Measurements from ENCODE around the gene ZNF133. TPM values are rescaled to one million over a fixed set of nuclear protein-coding genes. Genes with fewer than 3 reads are reported as not detected.

ZNF133 gene
- total RNA-seq, 6 donors from 2014 or later: 9.2 to 30.4 (median 12.8) TPM

- H3K4me3 ChIP-seq: no peak overlapping the region
- ATAC-seq (ENCODE audit: low FRiP score in 2 of 2) (no peak), DNase-seq (no peak)
- TF ChIP-seq POLR2AphosphoS5 (IDR thresholded peaks at IDR 0.05) (no peak), POLR2A (IDR thresholded peaks at IDR 0.05) (no peak), EP300 (IDR thresholded peaks at IDR 0.05) (no peak), CTCF (IDR thresholded peaks at IDR 0.05) (no peak)
- no peaks in the 10 kb centered on the region for H3K9me3 ChIP-seq
- no peaks in the 10 kb centered on the region for H3K4me1 ChIP-seq
- no peaks in the 10 kb centered on the region for H3K27me3 ChIP-seq
- WGBS, 2 donors: 86 to 100% methylated on average over 1 of the region's 1 CpG
- no peak overlapping the region for H3K27ac ChIP-seq
- no peaks in the 10 kb centered on the region for H3K36me3 ChIP-seq
These were observed 73.4 kb downstream of the ZNF133 start for GRCh38 chr20:18361678-18362077.

- no peak for ATAC-seq (ENCODE audit: low FRiP score in 2 of 2)
- no peaks in the 10 kb centered on the region for H3K27me3 ChIP-seq
- no peak overlapping the region for H3K27ac ChIP-seq
- no peaks in the 10 kb centered on the region for H3K36me3 ChIP-seq
- WGBS, 2 donors: 83 to 87% methylated on average over 13 of the region's 13 CpGs
- no peak overlapping the region for H3K4me3 ChIP-seq
- H3K9me3 ChIP-seq: no peaks in the 10 kb centered on the region
- peak in 1 of 2 donors; percentile 48 for DNase-seq
- no peak for TF ChIP-seq POLR2A (IDR thresholded peaks at IDR 0.05)
- no peak for TF ChIP-seq EP300 (IDR thresholded peaks at IDR 0.05)
- no peak for TF ChIP-seq CTCF (IDR thresholded peaks at IDR 0.05)
- no peak for TF ChIP-seq POLR2AphosphoS5 (IDR thresholded peaks at IDR 0.05)
- H3K4me1 ChIP-seq: no peaks in the 10 kb centered on the region
These were observed 74.6 kb downstream of the ZNF133 start for GRCh38 chr20:18362916-18363315.

GRCh38 chr20:18363708-18364107 lies 75.4 kb downstream of the ZNF133 start:
- no peak for TF ChIP-seq POLR2A (IDR thresholded peaks at IDR 0.05)
- TF ChIP-seq POLR2AphosphoS5 (IDR thresholded peaks at IDR 0.05): no peak
- TF ChIP-seq EP300 (IDR thresholded peaks at IDR 0.05): no peak
- no peak for TF ChIP-seq CTCF (IDR thresholded peaks at IDR 0.05)

GRCh38 chr20:18364768-18365167 lies 76.4 kb downstream of the ZNF133 start:
- no peak for DNase-seq
- TF ChIP-seq EP300 (IDR thresholded peaks at IDR 0.05) (no peak), POLR2AphosphoS5 (IDR thresholded peaks at IDR 0.05) (no peak), POLR2A (IDR thresholded peaks at IDR 0.05) (no peak), CTCF (IDR thresholded peaks at IDR 0.05) (no peak)
- no peak overlapping the region for H3K4me3 ChIP-seq
- H3K36me3 ChIP-seq: no peaks in the 10 kb centered on the region
- no peak for ATAC-seq (ENCODE audit: low FRiP score in 2 of 2)
- no peaks in the 10 kb centered on the region for H3K27me3 ChIP-seq
- no peak overlapping the region for H3K27ac ChIP-seq
- WGBS, 2 donors: 86 to 90% methylated on average over 2 of the region's 2 CpGs
- no peaks in the 10 kb centered on the region for H3K9me3 ChIP-seq
- H3K4me1 ChIP-seq: no peaks in the 10 kb centered on the region

More at GRCh38 chr20:18363708-18364107, 75.4 kb downstream of the ZNF133 start:
- Histone ChIP-seq H3K27ac (no peak overlapping the region), H3K4me1 (no peaks in the 10 kb centered on the region), H3K27me3 (no peaks in the 10 kb centered on the region), H3K9me3 (no peaks in the 10 kb centered on the region), H3K36me3 (no peaks in the 10 kb centered on the region), H3K4me3 (no peak overlapping the region)
- DNase-seq (no peak), ATAC-seq (ENCODE audit: low FRiP score in 2 of 2) (peak in 1 of 2 donors; percentile 36)
- WGBS, 2 donors: 100% methylated on average over 1 to 2 of the region's 2 CpGs

Small RNA genes lying within 50 kb of the gene (small RNA-seq; reads per million reads assigned to genes)
- gene RN7SL14P (0 reads per million in 4 donors), gene RNU2-56P (0.06 to 0.14 (median 0.12) reads per million in 4 donors)

Other genes starting within 250 kb of the ZNF133 start
- gene OVOL2, start 230.6 kb upstream of the ZNF133 start, total RNA-seq: 10 to 100 TPM in 4 of 6 donors, 1 to 10 TPM in 2; 6.6 to 36.7 (median 19.2) TPM
- gene KAT14, start 150.7 kb upstream of the ZNF133 start, total RNA-seq: 10 to 100 TPM in 5 of 6 donors, 1 to 10 TPM in 1; 7.3 to 13.8 (median 12.8) TPM
- gene PET117, start 150.7 kb upstream of the ZNF133 start, total RNA-seq: 10 to 100 TPM in 4 of 6 donors, 1 to 10 TPM in 2; 4.6 to 22.1 (median 12.3) TPM
- gene DZANK1, start 178.5 kb downstream of the ZNF133 start, total RNA-seq: 10 to 100 TPM in 2 of 6 donors, 1 to 10 TPM in 4; 1.8 to 12.8 (median 4.4) TPM
- gene POLR3F, start 178.9 kb downstream of the ZNF133 start, total RNA-seq: 1 to 10 TPM; 3.1 to 9.7 (median 6.7) TPM
- 10 to 100 TPM in 4 of 6 donors, 1 to 10 TPM in 2; 6.9 to 32.0 (median 15.0) TPM for gene RBBP9, start 208.7 kb downstream of the ZNF133 start, total RNA-seq
- 10 to 100 TPM; 21.3 to 74.3 (median 64.2) TPM for gene SEC23B, start 219.4 kb downstream of the ZNF133 start, total RNA-seq